Chondrocyte (in vitro differentiated cells): ENCODE measurements around the gene GSTK1. TPM values are rescaled to one million over a fixed set of nuclear protein-coding genes. Genes with fewer than 3 reads are reported as not detected.

Experiments used
- DNase-seq: peaks from one replicate; pipeline ENCODE4 v3.0.0; 2021; ENCODE audit warnings: mixed read lengths, low spot score
- H3K27ac Mint-ChIP-seq: one replicate; pipeline ENCODE4 v1.8.0; 2021; ENCODE audit warnings: mild to moderate bottlenecking, moderate library complexity, mixed read lengths; ENCODE audit not compliant: unreplicated experiment
- H3K27me3 Mint-ChIP-seq: 2 replicates; pipeline ENCODE4 v1.8.0; 2021; ENCODE audit warnings: low read depth, mixed read lengths
- H3K36me3 Mint-ChIP-seq: 2 replicates; pipeline ENCODE4 v1.8.0; 2021; ENCODE audit warnings: low read depth, mixed read lengths
- H3K4me1 Mint-ChIP-seq: 2 replicates; pipeline ENCODE4 v1.8.0; 2021; ENCODE audit warnings: low read depth, mild to moderate bottlenecking, mixed read lengths
- H3K4me3 Mint-ChIP-seq: one replicate; pipeline ENCODE4 v1.8.0; 2021; ENCODE audit warnings: mild to moderate bottlenecking, moderate library complexity, mixed read lengths; ENCODE audit not compliant: unreplicated experiment
- H3K9me3 Mint-ChIP-seq: 2 replicates; pipeline ENCODE4 v1.8.0; 2021; ENCODE audit warnings: low read depth, mixed read lengths
- total RNA-seq: library from RNA; stranded (reverse); gene quantifications from 3 replicates; pipeline ENCODE4 v1.2.1, GENCODE V29; 2021
- TF ChIP-seq, protein P1 (sequence below): fragments of 200-600 bp; sonication (generic); IDR thresholded peaks from 2 replicates; pipeline ENCODE4 v1.5.0; 2021; ENCODE audit warnings: antibody characterized with exemption, mild to moderate bottlenecking, moderate library complexity

GSTK1 gene
- total RNA-seq, 1 donor from 2014 or later, result 70.1 TPM

DNA sequence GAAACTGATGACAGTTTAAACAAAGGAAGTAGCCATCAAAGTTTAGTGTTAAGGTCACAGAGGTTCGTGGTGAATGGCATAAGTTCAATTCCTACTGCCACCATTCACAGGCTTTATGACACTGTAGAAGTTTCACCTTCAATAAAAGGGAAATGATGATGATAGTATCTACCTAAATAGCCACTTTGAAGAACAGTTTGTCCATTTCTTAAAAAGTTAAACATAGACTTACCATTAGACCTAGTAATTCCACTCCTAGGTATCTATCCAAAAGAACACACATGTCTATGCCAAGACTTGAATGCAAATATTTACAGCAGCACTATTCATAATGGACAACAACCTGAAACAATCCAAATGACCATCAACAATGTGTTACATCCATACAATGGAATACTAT lies 18.9 kb upstream of the GSTK1 start:
- Mint-ChIP-seq H3K9me3 (no peaks in the 10 kb centered on the region), H3K27me3 (peaks cover 3% of the 10 kb centered on the region), H3K36me3 (peaks cover 2% of the 10 kb centered on the region), H3K27ac (no peak overlapping the region), H3K4me3 (no peak overlapping the region), H3K4me1 (peaks cover 14% of the 10 kb centered on the region)
- DNase-seq, result no peak
- TF ChIP-seq, protein P1, sequence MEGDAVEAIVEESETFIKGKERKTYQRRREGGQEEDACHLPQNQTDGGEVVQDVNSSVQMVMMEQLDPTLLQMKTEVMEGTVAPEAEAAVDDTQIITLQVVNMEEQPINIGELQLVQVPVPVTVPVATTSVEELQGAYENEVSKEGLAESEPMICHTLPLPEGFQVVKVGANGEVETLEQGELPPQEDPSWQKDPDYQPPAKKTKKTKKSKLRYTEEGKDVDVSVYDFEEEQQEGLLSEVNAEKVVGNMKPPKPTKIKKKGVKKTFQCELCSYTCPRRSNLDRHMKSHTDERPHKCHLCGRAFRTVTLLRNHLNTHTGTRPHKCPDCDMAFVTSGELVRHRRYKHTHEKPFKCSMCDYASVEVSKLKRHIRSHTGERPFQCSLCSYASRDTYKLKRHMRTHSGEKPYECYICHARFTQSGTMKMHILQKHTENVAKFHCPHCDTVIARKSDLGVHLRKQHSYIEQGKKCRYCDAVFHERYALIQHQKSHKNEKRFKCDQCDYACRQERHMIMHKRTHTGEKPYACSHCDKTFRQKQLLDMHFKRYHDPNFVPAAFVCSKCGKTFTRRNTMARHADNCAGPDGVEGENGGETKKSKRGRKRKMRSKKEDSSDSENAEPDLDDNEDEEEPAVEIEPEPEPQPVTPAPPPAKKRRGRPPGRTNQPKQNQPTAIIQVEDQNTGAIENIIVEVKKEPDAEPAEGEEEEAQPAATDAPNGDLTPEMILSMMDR, result no peak

DNA sequence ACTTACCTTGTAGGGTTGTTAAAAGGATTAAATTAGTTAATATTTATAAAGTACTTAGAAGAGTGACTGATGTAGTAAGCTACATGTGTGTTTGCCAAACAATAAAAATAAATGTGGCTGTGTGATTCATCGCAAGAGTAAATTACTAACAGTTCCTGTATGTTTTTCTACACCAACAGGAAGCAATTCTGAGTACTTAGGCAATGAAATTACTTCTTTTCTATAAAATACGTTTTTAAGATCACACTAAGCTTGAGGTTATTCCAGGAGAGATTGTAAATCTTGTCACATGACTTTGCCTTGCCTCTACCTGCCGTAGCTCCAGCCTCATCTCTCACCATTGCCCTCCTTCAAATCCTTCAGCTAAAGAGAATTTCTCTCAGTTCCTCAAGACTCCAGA lies 18.1 kb upstream of the GSTK1 start:
- H3K4me3 Mint-ChIP-seq, result no peak overlapping the region
- H3K27me3 Mint-ChIP-seq, result peaks cover 3% of the 10 kb centered on the region
- DNase-seq, result no peak
- TF ChIP-seq, protein P1, result no peak
- H3K9me3 Mint-ChIP-seq, result no peaks in the 10 kb centered on the region
- peaks cover 9% of the 10 kb centered on the region for H3K4me1 Mint-ChIP-seq
- H3K36me3 Mint-ChIP-seq, result peaks cover 2% of the 10 kb centered on the region
- no peak overlapping the region for H3K27ac Mint-ChIP-seq

DNA sequence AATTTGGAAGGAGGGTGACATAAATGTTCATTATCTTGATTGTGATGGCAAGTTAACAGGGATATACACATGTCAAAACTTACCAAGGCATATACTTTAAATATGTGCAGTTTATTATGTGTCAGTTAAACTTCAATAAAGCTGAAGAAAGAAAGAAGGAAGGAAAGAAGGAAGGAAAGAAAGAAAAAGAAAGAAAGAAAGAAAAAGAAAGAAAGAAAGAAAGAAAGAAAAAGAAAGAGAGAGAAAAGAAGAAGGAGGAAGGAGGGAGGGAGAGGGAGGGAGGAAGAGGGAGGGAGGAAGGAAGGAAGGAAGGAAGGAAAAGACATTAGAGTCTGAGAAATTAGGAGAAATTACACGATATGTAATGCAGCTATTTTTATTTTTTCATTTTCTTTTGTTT lies 15.9 kb upstream of the GSTK1 start:
- H3K9me3 Mint-ChIP-seq, result peaks cover 3% of the 10 kb centered on the region
- TF ChIP-seq, protein P1, result no peak
- DNase-seq, result no peak
- peaks cover 2% of the 10 kb centered on the region for H3K36me3 Mint-ChIP-seq
- H3K4me3 Mint-ChIP-seq, result no peak overlapping the region
- H3K27me3 Mint-ChIP-seq, result peaks cover 3% of the 10 kb centered on the region
- H3K27ac Mint-ChIP-seq, result no peak overlapping the region
- H3K4me1 Mint-ChIP-seq, result no peaks in the 10 kb centered on the region

DNA sequence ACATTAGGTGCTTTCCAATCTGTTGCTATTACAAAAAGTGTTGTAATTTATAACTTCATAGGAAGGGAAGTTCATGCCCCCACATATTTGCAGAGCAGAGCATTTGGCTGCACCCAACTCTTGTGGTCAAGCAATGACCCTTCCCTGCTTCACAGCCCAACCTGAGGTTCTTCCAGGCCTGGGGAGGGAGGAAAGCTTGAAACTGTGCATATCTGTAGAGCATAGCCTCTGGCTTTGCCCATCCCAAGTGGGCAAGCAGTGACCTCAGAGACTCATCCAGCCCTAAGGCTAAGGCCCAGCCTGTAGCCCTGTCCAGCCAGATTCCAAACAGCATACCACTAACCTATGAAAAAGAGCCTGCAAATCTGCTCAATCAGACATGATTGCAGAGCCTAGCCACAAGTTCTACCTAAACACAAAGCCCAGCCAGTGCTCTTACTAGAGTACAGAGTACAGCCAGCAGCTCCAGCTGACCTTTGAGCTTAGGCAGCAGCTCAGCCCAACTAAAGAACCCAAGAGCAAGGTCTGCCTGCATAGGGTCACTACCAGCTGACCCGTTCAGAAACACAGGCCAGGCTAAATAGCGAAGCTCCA lies 14.4 kb upstream of the GSTK1 start:
- Mint-ChIP-seq H3K4me3 (no peak overlapping the region), H3K9me3 (peaks cover 10% of the 10 kb centered on the region), H3K27me3 (peaks cover 3% of the 10 kb centered on the region), H3K36me3 (peaks cover 8% of the 10 kb centered on the region), H3K27ac (no peak overlapping the region), H3K4me1 (no peaks in the 10 kb centered on the region)
- TF ChIP-seq, protein P1, result no peak
- no peak for DNase-seq

DNA sequence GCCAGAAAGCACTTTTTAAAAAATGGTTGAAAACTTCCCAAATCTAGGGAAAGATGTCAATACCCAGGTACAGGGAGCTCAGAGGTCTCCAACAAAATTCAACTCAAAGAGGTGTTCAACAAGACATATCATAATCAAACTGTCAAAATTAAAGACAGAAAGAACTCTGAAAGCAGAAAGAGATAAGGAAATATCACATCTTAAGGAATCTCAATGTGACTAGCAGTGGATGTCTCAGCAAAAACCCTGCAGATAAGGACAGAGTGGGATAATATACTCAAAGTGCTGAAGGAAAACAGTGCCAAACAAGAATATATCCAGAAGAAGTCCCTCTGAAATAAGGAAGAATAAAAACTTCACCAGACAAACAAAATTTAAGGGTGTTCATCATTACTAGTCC lies 13.0 kb upstream of the GSTK1 start:
- peaks cover 16% of the 10 kb centered on the region for H3K9me3 Mint-ChIP-seq
- no peaks in the 10 kb centered on the region for H3K4me1 Mint-ChIP-seq
- peaks cover 1% of the 10 kb centered on the region for H3K27me3 Mint-ChIP-seq

More for the DNA sequence above, 13.0 kb upstream of the GSTK1 start:
- H3K4me3 Mint-ChIP-seq, result no peak overlapping the region
- no peak for DNase-seq
- TF ChIP-seq, protein P1, result no peak
- H3K27ac Mint-ChIP-seq, result no peak overlapping the region
- peaks cover 13% of the 10 kb centered on the region for H3K36me3 Mint-ChIP-seq
